Neuronal stem cell (in vitro differentiated cells): ENCODE measurements around the gene ANKS1B.

Experiments
- DNase-seq: peaks from one replicate; pipeline ENCODE4 v3.0.0-alpha.2; 2013; ENCODE audit warnings: low spot score
- H2AFZ ChIP-seq: one replicate; pipeline ENCODE4 v1.6.1; 2013; ENCODE audit warnings: mild to moderate bottlenecking, low read length, inconsistent platforms
- H2AK5ac ChIP-seq: 2 replicates; pipeline ENCODE4 v1.6.1; 2013; ENCODE audit warnings: low read depth, mild to moderate bottlenecking, inconsistent platforms, low read length, moderate library complexity, mixed read lengths
- H2BK120ac ChIP-seq: 2 replicates; pipeline ENCODE4 v1.6.1; 2013; ENCODE audit warnings: low read depth, mild to moderate bottlenecking, inconsistent platforms, low read length, moderate library complexity, mixed read lengths
- H2BK12ac ChIP-seq: one replicate; pipeline ENCODE4 v1.6.1; 2013; ENCODE audit warnings: low read length, inconsistent platforms
- H2BK15ac ChIP-seq: 2 replicates; pipeline ENCODE4 v1.6.1; 2013; ENCODE audit warnings: mild to moderate bottlenecking, low read length, inconsistent platforms, mixed read lengths
- H2BK5ac ChIP-seq: one replicate; pipeline ENCODE4 v1.6.1; 2013; ENCODE audit warnings: inconsistent platforms, mild to moderate bottlenecking, low read length, moderate library complexity
- H3K14ac ChIP-seq: one replicate; pipeline ENCODE4 v1.6.1; 2013; ENCODE audit warnings: low read length, inconsistent platforms
- H3K18ac ChIP-seq: 2 replicates; pipeline ENCODE4 v1.6.1; 2013; ENCODE audit warnings: low read length, inconsistent platforms
- H3K23ac ChIP-seq: 2 replicates; pipeline ENCODE4 v1.6.1; 2013; ENCODE audit warnings: low read depth, mild to moderate bottlenecking, mixed read lengths, low read length, inconsistent platforms; ENCODE audit not compliant: poor library complexity
- H3K27ac ChIP-seq: replicated peaks from 3 replicates; pipeline ENCODE4 v1.5.1; 2013; ENCODE audit warnings: low read length, inconsistent platforms
- H3K27me3 ChIP-seq, 3 experiments: 2 replicates each; pipeline ENCODE4 v1.6.1; 2013; ENCODE audit warnings: low read length in 3 of 3, mild to moderate bottlenecking in 2 of 3, inconsistent platforms in 1 of 3, low read depth in 1 of 3, mixed read lengths in 1 of 3, moderate library complexity in 1 of 3; ENCODE audit not compliant: control insufficient read depth in 3 of 3, insufficient read depth in 3 of 3
- H3K36me3 ChIP-seq, 2 donors: replicated peaks in 1 of 2; 2 replicates each; pipeline ENCODE4 v1.6.1; 2013; ENCODE audit warnings: low read length in 2 of 2; ENCODE audit not compliant: control insufficient read depth in 2 of 2, insufficient read depth in 2 of 2
- H3K4ac ChIP-seq: 2 replicates; pipeline ENCODE4 v1.6.1; 2013; ENCODE audit warnings: inconsistent platforms, mild to moderate bottlenecking, low read length, moderate library complexity
- H3K4me1 ChIP-seq, 2 donors: 1 replicate in 1 of 2; 2 replicates in 1 of 2; pipeline ENCODE4 v1.6.1; 2013; ENCODE audit warnings: low read length in 2 of 2, low read depth in 1 of 2; ENCODE audit not compliant: control insufficient read depth in 2 of 2, insufficient read depth in 1 of 2
- H3K4me2 ChIP-seq: one replicate; pipeline ENCODE4 v1.6.1; 2013; ENCODE audit warnings: mild to moderate bottlenecking, low read length, inconsistent platforms; ENCODE audit not compliant: insufficient read depth, poor library complexity, severe bottlenecking
- H3K4me3 ChIP-seq, 2 donors: 2 replicates each; pipeline ENCODE4 v1.5.1; 2013; ENCODE audit warnings: low read length in 2 of 2, mild to moderate bottlenecking in 2 of 2, inconsistent platforms in 1 of 2, moderate library complexity in 1 of 2
- H3K79me1 ChIP-seq: one replicate; pipeline ENCODE4 v1.6.1; 2013; ENCODE audit warnings: low read depth, mild to moderate bottlenecking, inconsistent platforms, low read length, moderate library complexity
- H3K9ac ChIP-seq: one replicate; pipeline ENCODE4 v1.6.1; 2013; ENCODE audit warnings: mild to moderate bottlenecking, low read depth, low read length, inconsistent platforms; ENCODE audit not compliant: poor library complexity
- H3K9me3 ChIP-seq, 2 donors: replicated peaks in 1 of 2; 2 replicates each; pipeline versions ENCODE3 to v1.6.1; 2013; ENCODE audit warnings: low read length in 2 of 2, mild to moderate bottlenecking in 2 of 2, inconsistent platforms in 1 of 2, low read depth in 1 of 2, mixed read lengths in 1 of 2, moderate library complexity in 1 of 2; ENCODE audit not compliant: control insufficient read depth in 2 of 2, insufficient read depth in 1 of 2
- H4K8ac ChIP-seq: one replicate; pipeline ENCODE4 v1.6.1; 2013; ENCODE audit warnings: low read depth, mild to moderate bottlenecking, inconsistent platforms, low read length, moderate library complexity
- H4K91ac ChIP-seq: one replicate; pipeline ENCODE4 v1.6.1; 2013; ENCODE audit warnings: low read length, low read depth, mild to moderate bottlenecking, inconsistent platforms; ENCODE audit not compliant: poor library complexity
- WGBS, 2 donors: extraction: QIAGEN DNeasy Blood & Tissue Kit; methylation state at CpG; one replicate each; pipeline ENCODE4 v1.1.7; 2013; ENCODE audit warnings: missing lambda C conversion rate in 2 of 2, mixed read lengths in 1 of 2; ENCODE audit not compliant: insufficient read length in 2 of 2, insufficient replicate concordance in 1 of 2; ENCODE audit errors: extremely low coverage in 2 of 2; 5-methylcytosine and 5-hydroxymethylcytosine counted together

Gene ANKS1B

DNA sequence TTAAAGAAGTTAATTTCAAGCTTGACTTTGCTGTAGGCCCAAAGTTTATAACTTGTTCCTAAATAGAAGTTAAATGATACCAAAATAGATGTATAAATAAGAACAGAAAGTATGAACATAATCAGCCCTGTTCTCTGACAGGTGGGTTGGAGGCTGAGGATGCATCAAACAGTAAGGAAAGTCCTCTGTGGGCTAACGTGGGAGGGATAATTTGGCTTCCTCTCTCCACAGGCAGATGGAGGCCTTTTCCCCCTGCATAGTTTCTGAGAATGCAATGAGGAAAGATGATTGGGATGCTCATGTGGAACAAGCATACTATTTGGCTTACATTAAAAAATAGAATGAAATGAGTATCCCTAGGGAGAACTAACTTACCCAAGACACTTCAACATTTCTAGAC, 280.7 kb downstream of the ANKS1B start:
- H2BK15ac ChIP-seq: no peak overlapping the region
- H4K8ac ChIP-seq: no peak overlapping the region
- no peak overlapping the region for H3K27ac ChIP-seq
- H3K4me1 ChIP-seq: no peaks in the 10 kb centered on the region
- no peaks in the 10 kb centered on the region for H3K9me3 ChIP-seq
- H2BK5ac ChIP-seq: no peak overlapping the region
- H3K23ac ChIP-seq: no peak overlapping the region
- no peaks in the 10 kb centered on the region for H3K79me1 ChIP-seq
- no CpG with 5 or more reads among the region's 1 CpG for WGBS, 2 donors
- no peak overlapping the region for H2BK12ac ChIP-seq
- H3K36me3 ChIP-seq: no peaks in the 10 kb centered on the region
- no peak overlapping the region for H3K4me2 ChIP-seq
- no peaks in the 10 kb centered on the region for H3K27me3 ChIP-seq
- no peak overlapping the region for H2AFZ ChIP-seq
- no peak for DNase-seq
- no peak overlapping the region for H3K4ac ChIP-seq
- no peak overlapping the region for H3K4me3 ChIP-seq
- H2BK120ac ChIP-seq: no peak overlapping the region
- H3K14ac ChIP-seq: no peak overlapping the region
- no peak overlapping the region for H2AK5ac ChIP-seq
- no peak overlapping the region for H3K9ac ChIP-seq
- H4K91ac ChIP-seq: no peak overlapping the region
- no peak overlapping the region for H3K18ac ChIP-seq

DNA sequence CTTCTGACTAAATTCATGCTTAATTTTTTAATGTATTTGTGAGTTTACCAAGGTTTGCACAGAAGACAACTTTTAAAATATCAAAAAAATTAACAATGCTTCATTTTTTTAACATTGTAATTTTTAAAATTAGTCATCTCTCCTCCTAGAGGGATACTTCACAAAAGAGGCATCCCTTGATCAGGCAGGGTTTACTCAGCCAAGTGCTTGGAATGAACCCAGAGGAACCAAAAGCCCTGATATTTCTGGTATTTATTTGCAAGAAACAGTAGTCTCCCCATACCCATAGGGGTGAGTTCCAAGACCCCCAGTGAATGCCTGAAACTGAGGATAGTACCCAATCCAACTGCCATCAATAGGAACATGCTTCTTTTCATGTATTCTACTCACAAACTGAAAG, 284.7 kb downstream of the ANKS1B start:
- H3K4me2 ChIP-seq: no peak overlapping the region
- H4K8ac ChIP-seq: no peak overlapping the region
- no peak overlapping the region for H3K14ac ChIP-seq
- no peak overlapping the region for H2BK15ac ChIP-seq
- H2BK12ac ChIP-seq: no peak overlapping the region
- H3K36me3 ChIP-seq: no peaks in the 10 kb centered on the region
- no peak overlapping the region for H3K9ac ChIP-seq
- no peak overlapping the region for H3K27ac ChIP-seq
- no peaks in the 10 kb centered on the region for H3K4me1 ChIP-seq
- no peak overlapping the region for H3K4me3 ChIP-seq
- H2BK5ac ChIP-seq: no peak overlapping the region
- DNase-seq: no peak
- H3K9me3 ChIP-seq: no peaks in the 10 kb centered on the region
- H3K18ac ChIP-seq: no peak overlapping the region
- no peak overlapping the region for H2AFZ ChIP-seq
- no peak overlapping the region for H4K91ac ChIP-seq
- no peak overlapping the region for H3K4ac ChIP-seq
- H3K23ac ChIP-seq: no peak overlapping the region
- no peak overlapping the region for H2AK5ac ChIP-seq
- H2BK120ac ChIP-seq: no peak overlapping the region
- no peaks in the 10 kb centered on the region for H3K79me1 ChIP-seq
- H3K27me3 ChIP-seq: no peaks in the 10 kb centered on the region

DNA sequence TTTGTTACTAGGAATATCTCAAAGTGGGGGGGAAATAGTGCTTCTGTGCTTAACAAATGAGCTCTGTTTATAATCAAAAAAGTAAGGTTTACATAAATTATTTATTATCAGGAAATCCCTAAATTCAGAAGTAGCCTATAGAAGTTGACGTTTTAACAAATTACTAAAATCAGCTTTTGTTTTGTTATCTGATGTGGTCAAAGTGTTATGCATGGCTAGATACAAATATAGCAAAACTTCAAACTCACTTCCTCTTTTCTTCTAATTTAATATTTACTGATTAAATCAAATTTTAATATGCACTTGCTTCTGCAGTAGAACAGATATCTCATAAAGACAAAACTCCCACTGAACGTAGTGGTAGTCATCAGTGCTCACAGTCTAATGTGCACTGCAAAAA, 289.7 kb downstream of the ANKS1B start:
- no peak overlapping the region for H2AFZ ChIP-seq
- H2BK15ac ChIP-seq: no peak overlapping the region
- no peak overlapping the region for H3K4me3 ChIP-seq
- H3K18ac ChIP-seq: no peak overlapping the region
- H3K36me3 ChIP-seq: no peaks in the 10 kb centered on the region
- H2BK12ac ChIP-seq: no peak overlapping the region
- no peak overlapping the region for H4K91ac ChIP-seq
- no peak overlapping the region for H2BK120ac ChIP-seq
- no peak overlapping the region for H3K23ac ChIP-seq
- no peak overlapping the region for H3K27ac ChIP-seq
- H3K4me2 ChIP-seq: no peak overlapping the region
- H3K14ac ChIP-seq: no peak overlapping the region
- no peaks in the 10 kb centered on the region for H3K27me3 ChIP-seq
- no peak overlapping the region for H2BK5ac ChIP-seq
- H4K8ac ChIP-seq: no peak overlapping the region
- no peaks in the 10 kb centered on the region for H3K4me1 ChIP-seq
- H3K79me1 ChIP-seq: no peaks in the 10 kb centered on the region
- H3K9me3 ChIP-seq: no peaks in the 10 kb centered on the region
- no peak for DNase-seq
- no peak overlapping the region for H2AK5ac ChIP-seq
- WGBS, 2 donors: no CpG with 5 or more reads among the region's 2 CpGs
- H3K4ac ChIP-seq: no peak overlapping the region
- no peak overlapping the region for H3K9ac ChIP-seq

DNA sequence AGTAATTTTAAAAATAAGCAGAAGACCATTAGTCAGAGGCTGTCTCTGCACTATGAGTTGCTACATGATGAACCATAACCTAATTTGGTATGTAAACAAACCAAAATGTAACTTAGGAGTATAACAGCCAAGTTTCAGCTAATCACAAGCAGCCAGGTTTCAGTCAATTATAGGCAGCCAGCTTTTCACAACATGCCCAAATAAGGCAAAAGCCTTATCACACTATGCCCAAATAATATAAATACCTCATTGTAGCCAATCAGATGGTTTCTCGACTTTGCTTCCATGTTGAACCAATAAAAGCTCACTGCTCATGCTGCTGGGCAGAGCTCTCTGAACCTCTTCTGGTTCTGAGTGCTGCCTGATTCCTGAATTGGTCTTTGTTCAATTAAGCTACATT, 298.6 kb downstream of the ANKS1B start:
- Histone ChIP-seq H3K4me3 (no peak overlapping the region), H3K27me3 (no peaks in the 10 kb centered on the region), H3K9me3 (no peaks in the 10 kb centered on the region), H3K23ac (no peak overlapping the region), H3K4ac (no peak overlapping the region), H4K91ac (no peak overlapping the region), H3K9ac (no peak overlapping the region), H3K79me1 (no peaks in the 10 kb centered on the region), H2AK5ac (no peak overlapping the region), H3K14ac (no peak overlapping the region), H2BK5ac (no peak overlapping the region), H3K36me3 (no peaks in the 10 kb centered on the region), H3K18ac (no peak overlapping the region), H2BK12ac (no peak overlapping the region), H2BK120ac (no peak overlapping the region), H2AFZ (no peak overlapping the region), H2BK15ac (no peak overlapping the region), H3K4me1 (no peaks in the 10 kb centered on the region), H3K27ac (no peak overlapping the region), H4K8ac (no peak overlapping the region), H3K4me2 (no peak overlapping the region)
- WGBS, 2 donors: no CpG with 5 or more reads among the region's 1 CpG
- DNase-seq: no peak
